Measurements from ENCODE around the gene LTBP1.

The LTBP1 gene

GRCh38 chr2:33320573-33320972 is 373.8 kb downstream of the LTBP1 start:
- Histone ChIP-seq H2BK5ac (ENCODE audit: low read depth, low read length, poor library complexity) (no peak overlapping the region), H3K18ac (ENCODE audit: low read length) (no peak overlapping the region), H4K8ac (ENCODE audit: low read depth, low read length) (no peak overlapping the region), H2BK120ac (ENCODE audit: insufficient read depth, low read length, poor library complexity) (no peak overlapping the region), H3K4me2 (ENCODE audit: low read length) (no peak overlapping the region), H2AK5ac (ENCODE audit: low read length) (no peak overlapping the region), H3K27ac (ENCODE audit: low read depth, low read length) (no peak overlapping the region), H3K4me1 (ENCODE audit: control insufficient read depth in 1 of 2, insufficient read depth in 2 of 2, low read length in 2 of 2) (peaks cover 0 to 1% of the 10 kb centered on the region in 2 experiments), H2BK12ac (ENCODE audit: low read length) (no peak overlapping the region), H3K36me3 (ENCODE audit: control insufficient read depth in 1 of 2, insufficient read depth in 2 of 2, low read length in 2 of 2) (no peaks in the 10 kb centered on the region), H3K27me3 (ENCODE audit: insufficient read depth, low read length) (no peaks in the 10 kb centered on the region), H3K9me3 (ENCODE audit: insufficient read depth, low read depth, low read length) (no peaks in the 10 kb centered on the region), H4K12ac (ENCODE audit: low read depth, low read length) (no peak overlapping the region), H3K79me2 (ENCODE audit: control insufficient read depth, insufficient read depth, low read length, poor library complexity) (no peaks in the 10 kb centered on the region), H3K79me1 (ENCODE audit: low read length) (no peaks in the 10 kb centered on the region), H3K14ac (ENCODE audit: low read length) (no peak overlapping the region), H2AFZ (ENCODE audit: insufficient read depth, low read length, poor library complexity) (no peak overlapping the region), H4K91ac (ENCODE audit: low read depth, low read length) (no peak overlapping the region), H3K9ac (ENCODE audit: low read length) (no peak overlapping the region), H3K23ac (ENCODE audit: low read length) (no peak overlapping the region), H3K4ac (ENCODE audit: low read depth, low read length) (no peak overlapping the region), H3K4me3 (ENCODE audit: low read depth, low read length) (no peak overlapping the region)
- WGBS (ENCODE audit: extremely low coverage, insufficient coverage, insufficient read length) = no CpG with 5 or more reads among the region's 3 CpGs
- DNase-seq = no peak

GRCh38 chr2:33321236-33321771 is 374.6 kb downstream of the LTBP1 start:
- no peak overlapping the region for H4K12ac ChIP-seq (ENCODE audit: low read depth, low read length)
- H3K4me1 ChIP-seq (ENCODE audit: control insufficient read depth in 1 of 2, insufficient read depth in 2 of 2, low read length in 2 of 2) = peaks cover 0 to 1% of the 10 kb centered on the region in 2 experiments
- H3K79me1 ChIP-seq (ENCODE audit: low read length) = no peaks in the 10 kb centered on the region
- no peak overlapping the region for H3K9ac ChIP-seq (ENCODE audit: low read length)
- H3K36me3 ChIP-seq (ENCODE audit: control insufficient read depth in 1 of 2, insufficient read depth in 2 of 2, low read length in 2 of 2) = no peaks in the 10 kb centered on the region
- no peaks in the 10 kb centered on the region for H3K9me3 ChIP-seq (ENCODE audit: insufficient read depth, low read depth, low read length)
- H3K4ac ChIP-seq (ENCODE audit: low read depth, low read length) = no peak overlapping the region
- no peak overlapping the region for H3K4me2 ChIP-seq (ENCODE audit: low read length)
- H4K8ac ChIP-seq (ENCODE audit: low read depth, low read length) = no peak overlapping the region
- no peak overlapping the region for H3K4me3 ChIP-seq (ENCODE audit: low read depth, low read length)
- H2BK120ac ChIP-seq (ENCODE audit: insufficient read depth, low read length, poor library complexity) = no peak overlapping the region
- no peak overlapping the region for H3K27ac ChIP-seq (ENCODE audit: low read depth, low read length)
- H3K18ac ChIP-seq (ENCODE audit: low read length) = no peak overlapping the region
- no peaks in the 10 kb centered on the region for H3K27me3 ChIP-seq (ENCODE audit: insufficient read depth, low read length)
- H2AK5ac ChIP-seq (ENCODE audit: low read length) = no peak overlapping the region
- H2AFZ ChIP-seq (ENCODE audit: insufficient read depth, low read length, poor library complexity) = no peak overlapping the region
- DNase-seq = no peak
- H3K14ac ChIP-seq (ENCODE audit: low read length) = no peak overlapping the region
- H2BK12ac ChIP-seq (ENCODE audit: low read length) = no peak overlapping the region
- no peak overlapping the region for H3K23ac ChIP-seq (ENCODE audit: low read length)
- H4K91ac ChIP-seq (ENCODE audit: low read depth, low read length) = no peak overlapping the region
- no peak overlapping the region for H2BK5ac ChIP-seq (ENCODE audit: low read depth, low read length, poor library complexity)
- no CpG with 5 or more reads among the region's 8 CpGs for WGBS (ENCODE audit: extremely low coverage, insufficient coverage, insufficient read length)
- H3K79me2 ChIP-seq (ENCODE audit: control insufficient read depth, insufficient read depth, low read length, poor library complexity) = no peaks in the 10 kb centered on the region

GRCh38 chr2:33321876-33322483 is 375.2 kb downstream of the LTBP1 start:
- H3K79me1 ChIP-seq (ENCODE audit: low read length) = no peaks in the 10 kb centered on the region
- no peak overlapping the region for H3K14ac ChIP-seq (ENCODE audit: low read length)
- H4K12ac ChIP-seq (ENCODE audit: low read depth, low read length) = no peak overlapping the region
- H3K79me2 ChIP-seq (ENCODE audit: control insufficient read depth, insufficient read depth, low read length, poor library complexity) = no peaks in the 10 kb centered on the region
- H2BK12ac ChIP-seq (ENCODE audit: low read length) = no peak overlapping the region
- H3K27me3 ChIP-seq (ENCODE audit: insufficient read depth, low read length) = no peaks in the 10 kb centered on the region
- H3K4me2 ChIP-seq (ENCODE audit: low read length) = no peak overlapping the region
- WGBS (ENCODE audit: extremely low coverage, insufficient coverage, insufficient read length) = no CpG with 5 or more reads among the region's 3 CpGs
- H3K27ac ChIP-seq (ENCODE audit: low read depth, low read length) = no peak overlapping the region
- peaks cover 0 to 1% of the 10 kb centered on the region in 2 experiments for H3K4me1 ChIP-seq (ENCODE audit: control insufficient read depth in 1 of 2, insufficient read depth in 2 of 2, low read length in 2 of 2)
- no peak overlapping the region for H2BK120ac ChIP-seq (ENCODE audit: insufficient read depth, low read length, poor library complexity)
- no peak for DNase-seq
- H3K9ac ChIP-seq (ENCODE audit: low read length) = no peak overlapping the region
- H4K8ac ChIP-seq (ENCODE audit: low read depth, low read length) = no peak overlapping the region
- H3K4ac ChIP-seq (ENCODE audit: low read depth, low read length) = no peak overlapping the region
- H2AFZ ChIP-seq (ENCODE audit: insufficient read depth, low read length, poor library complexity) = no peak overlapping the region
- no peak overlapping the region for H3K18ac ChIP-seq (ENCODE audit: low read length)
- no peaks in the 10 kb centered on the region for H3K36me3 ChIP-seq (ENCODE audit: control insufficient read depth in 1 of 2, insufficient read depth in 2 of 2, low read length in 2 of 2)
- no peaks in the 10 kb centered on the region for H3K9me3 ChIP-seq (ENCODE audit: insufficient read depth, low read depth, low read length)
- no peak overlapping the region for H2BK5ac ChIP-seq (ENCODE audit: low read depth, low read length, poor library complexity)
- H2AK5ac ChIP-seq (ENCODE audit: low read length) = no peak overlapping the region
- no peak overlapping the region for H4K91ac ChIP-seq (ENCODE audit: low read depth, low read length)
- H3K4me3 ChIP-seq (ENCODE audit: low read depth, low read length) = no peak overlapping the region
- H3K23ac ChIP-seq (ENCODE audit: low read length) = no peak overlapping the region

GRCh38 chr2:33322612-33323011 is 375.9 kb downstream of the LTBP1 start:
- Histone ChIP-seq H3K4ac (ENCODE audit: low read depth, low read length) (no peak overlapping the region), H3K14ac (ENCODE audit: low read length) (no peak overlapping the region), H2AK5ac (ENCODE audit: low read length) (no peak overlapping the region), H2BK12ac (ENCODE audit: low read length) (no peak overlapping the region), H2BK5ac (ENCODE audit: low read depth, low read length, poor library complexity) (no peak overlapping the region), H3K27ac (ENCODE audit: low read depth, low read length) (no peak overlapping the region), H3K9me3 (ENCODE audit: insufficient read depth, low read depth, low read length) (no peaks in the 10 kb centered on the region), H4K8ac (ENCODE audit: low read depth, low read length) (no peak overlapping the region), H3K23ac (ENCODE audit: low read length) (no peak overlapping the region), H3K4me1 (ENCODE audit: control insufficient read depth in 1 of 2, insufficient read depth in 2 of 2, low read length in 2 of 2) (no peaks in the 10 kb centered on the region), H3K36me3 (ENCODE audit: control insufficient read depth in 1 of 2, insufficient read depth in 2 of 2, low read length in 2 of 2) (no peaks in the 10 kb centered on the region), H2AFZ (ENCODE audit: insufficient read depth, low read length, poor library complexity) (no peak overlapping the region), H3K9ac (ENCODE audit: low read length) (no peak overlapping the region), H3K4me2 (ENCODE audit: low read length) (no peak overlapping the region), H3K27me3 (ENCODE audit: insufficient read depth, low read length) (no peaks in the 10 kb centered on the region), H3K18ac (ENCODE audit: low read length) (no peak overlapping the region), H2BK120ac (ENCODE audit: insufficient read depth, low read length, poor library complexity) (no peak overlapping the region), H3K4me3 (ENCODE audit: low read depth, low read length) (no peak overlapping the region), H3K79me2 (ENCODE audit: control insufficient read depth, insufficient read depth, low read length, poor library complexity) (no peaks in the 10 kb centered on the region), H4K12ac (ENCODE audit: low read depth, low read length) (no peak overlapping the region), H4K91ac (ENCODE audit: low read depth, low read length) (no peak overlapping the region), H3K79me1 (ENCODE audit: low read length) (no peaks in the 10 kb centered on the region)
- no peak for DNase-seq
- no CpG with 5 or more reads among the region's 6 CpGs for WGBS (ENCODE audit: extremely low coverage, insufficient coverage, insufficient read length)
